OCI-LY3 (cell line): ENCODE measurements around the gene PDILT.

Experiments
- H2AFZ ChIP-seq: fragments of 200-600, 300-600 bp; shearing (Covaris generic); 2 replicates; pipeline ENCODE4 v1.6.0; 2014; ENCODE audit warnings: antibody characterized with exemption, low read depth, low read length
- H3K27ac ChIP-seq: fragments of 200-600, 300-600 bp; sonication (generic); 2 replicates; pipeline ENCODE4 v1.5.1; 2014; ENCODE audit warnings: mild to moderate bottlenecking, low read length, moderate library complexity, mixed read lengths
- H3K27me3 ChIP-seq: fragments of 200-600, 300-600 bp; sonication (generic); 2 replicates; pipeline ENCODE4 v1.6.1; 2014; ENCODE audit warnings: low read depth, low read length, mixed read lengths
- H3K36me3 ChIP-seq: fragments of 200-600, 300-600 bp; sonication (generic); replicated peaks from 2 replicates; pipeline ENCODE3; 2014; ENCODE audit warnings: low read depth, low read length, mixed read lengths
- H3K4me1 ChIP-seq: fragments of 300-600, 200-600 bp; sonication (generic); 2 replicates; pipeline ENCODE4 v1.6.1; 2014; ENCODE audit warnings: low read length, mixed read lengths
- H3K4me2 ChIP-seq: fragments of 200-600, 300-600 bp; sonication (generic); 2 replicates; pipeline ENCODE4 v1.6.1; 2014; ENCODE audit warnings: low read length, mixed read lengths
- H3K4me3 ChIP-seq: fragments of 300-600, 200-600 bp; sonication (generic); 2 replicates; pipeline ENCODE4 v1.5.1; 2014; ENCODE audit warnings: antibody characterized with exemption, mild to moderate bottlenecking, low read length, moderate library complexity
- H3K79me2 ChIP-seq: fragments of 300-600, 200-600 bp; shearing (Covaris generic); 2 replicates; pipeline ENCODE4 v1.6.1; 2014; ENCODE audit warnings: mild to moderate bottlenecking, low read length, mixed read lengths
- H3K9ac ChIP-seq: fragments of 300-600, 200-600 bp; shearing (Covaris generic); 2 replicates; pipeline ENCODE4 v1.6.0; 2014; ENCODE audit warnings: mild to moderate bottlenecking, low read length, moderate library complexity
- H3K9me3 ChIP-seq: fragments of 200-600, 300-600 bp; shearing (Covaris generic); 2 replicates; pipeline ENCODE4 v1.6.1; 2014; ENCODE audit warnings: low read length, mixed read lengths; ENCODE audit not compliant: insufficient read depth
- H4K20me1 ChIP-seq: fragments of 200-600, 300-600 bp; sonication (generic); 2 replicates; pipeline ENCODE4 v1.6.1; 2016; ENCODE audit warnings: low read length, mixed read lengths; ENCODE audit not compliant: insufficient read depth
- EZH2phosphoT487 ChIP-seq: fragments of 200-600 bp; shearing (Covaris generic); IDR thresholded peaks from 2 replicates; pipeline ENCODE4 v1.6.1; 2018; ENCODE audit warnings: antibody characterized with exemption, mixed run types, low read depth
- TF ChIP-seq, protein P1 (sequence below): fragments of 200-600, 300-600 bp; sonication (generic); IDR thresholded peaks from 2 replicates; pipeline ENCODE4 v1.5.1; 2014; ENCODE audit warnings: antibody characterized with exemption, low read length, low read depth

PDILT gene

DNA sequence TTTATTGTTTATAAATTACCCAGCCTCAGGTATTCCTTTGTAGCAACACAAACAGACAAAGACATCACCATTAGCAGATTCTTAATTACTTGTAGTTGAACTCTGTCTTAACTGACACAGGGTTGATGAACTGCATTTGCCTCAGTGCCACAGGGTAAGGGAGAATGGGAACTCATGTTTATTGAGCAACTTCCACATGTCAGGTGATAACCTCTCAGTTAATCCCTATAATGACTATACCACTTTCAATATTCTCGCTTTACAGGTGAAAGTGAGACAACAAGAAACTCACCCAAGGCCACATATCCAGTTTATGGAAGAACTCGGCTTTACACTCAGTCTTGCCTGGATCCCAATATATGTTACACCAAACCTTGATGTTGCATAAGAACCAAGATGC, 8.6 kb downstream of the PDILT start:
- no peaks in the 10 kb centered on the region for H4K20me1 ChIP-seq
- no peak overlapping the region for H2AFZ ChIP-seq
- no peak overlapping the region for H3K27ac ChIP-seq
- no peak overlapping the region for H3K9ac ChIP-seq
- H3K4me1 ChIP-seq = no peaks in the 10 kb centered on the region
- H3K27me3 ChIP-seq = no peaks in the 10 kb centered on the region
- TF ChIP-seq EZH2phosphoT487 = no peak
- TF ChIP-seq, protein P1, sequence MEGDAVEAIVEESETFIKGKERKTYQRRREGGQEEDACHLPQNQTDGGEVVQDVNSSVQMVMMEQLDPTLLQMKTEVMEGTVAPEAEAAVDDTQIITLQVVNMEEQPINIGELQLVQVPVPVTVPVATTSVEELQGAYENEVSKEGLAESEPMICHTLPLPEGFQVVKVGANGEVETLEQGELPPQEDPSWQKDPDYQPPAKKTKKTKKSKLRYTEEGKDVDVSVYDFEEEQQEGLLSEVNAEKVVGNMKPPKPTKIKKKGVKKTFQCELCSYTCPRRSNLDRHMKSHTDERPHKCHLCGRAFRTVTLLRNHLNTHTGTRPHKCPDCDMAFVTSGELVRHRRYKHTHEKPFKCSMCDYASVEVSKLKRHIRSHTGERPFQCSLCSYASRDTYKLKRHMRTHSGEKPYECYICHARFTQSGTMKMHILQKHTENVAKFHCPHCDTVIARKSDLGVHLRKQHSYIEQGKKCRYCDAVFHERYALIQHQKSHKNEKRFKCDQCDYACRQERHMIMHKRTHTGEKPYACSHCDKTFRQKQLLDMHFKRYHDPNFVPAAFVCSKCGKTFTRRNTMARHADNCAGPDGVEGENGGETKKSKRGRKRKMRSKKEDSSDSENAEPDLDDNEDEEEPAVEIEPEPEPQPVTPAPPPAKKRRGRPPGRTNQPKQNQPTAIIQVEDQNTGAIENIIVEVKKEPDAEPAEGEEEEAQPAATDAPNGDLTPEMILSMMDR = no peak
- H3K9me3 ChIP-seq = no peaks in the 10 kb centered on the region
- no peaks in the 10 kb centered on the region for H3K36me3 ChIP-seq
- H3K79me2 ChIP-seq = no peaks in the 10 kb centered on the region
- H3K4me3 ChIP-seq = no peak overlapping the region
- H3K4me2 ChIP-seq = no peak overlapping the region

DNA sequence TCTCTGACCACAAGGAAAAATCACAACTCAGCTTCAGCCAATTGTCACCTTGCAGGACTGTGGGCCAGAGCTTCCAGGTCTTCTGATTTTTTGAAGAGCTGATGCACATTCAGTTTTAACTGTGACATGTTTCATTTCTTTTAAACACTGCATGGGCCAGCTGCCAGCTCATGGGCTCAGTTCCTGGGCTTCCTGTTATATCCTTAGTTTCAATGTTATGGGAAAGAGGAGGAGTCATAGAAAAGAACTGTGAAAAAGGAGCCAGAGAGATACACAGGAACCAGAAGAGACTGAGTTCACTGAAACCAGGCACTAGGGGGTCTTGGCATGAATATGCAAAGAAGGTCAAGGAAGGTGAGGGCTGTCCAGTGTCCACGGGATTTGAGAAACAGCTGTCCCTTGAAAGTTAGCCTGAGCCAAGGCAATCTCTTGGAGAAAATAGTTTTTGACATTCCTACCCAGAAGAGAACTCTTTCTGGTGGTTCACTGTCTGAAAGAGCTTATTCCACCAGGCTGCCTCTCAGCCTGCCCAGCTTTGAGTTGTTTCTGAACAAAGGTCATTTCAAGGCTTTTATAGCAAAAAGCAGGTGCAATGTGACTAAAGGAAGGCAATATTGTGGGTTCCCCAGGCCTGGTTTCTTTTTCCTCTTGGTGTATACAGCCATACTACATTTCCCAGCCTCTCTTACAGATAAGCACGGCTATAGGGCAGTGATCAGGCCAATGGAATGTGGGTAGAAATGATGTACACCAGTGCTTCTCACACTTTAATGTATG, 10.5 kb downstream of the PDILT start:
- H3K79me2 ChIP-seq = no peaks in the 10 kb centered on the region
- no peaks in the 10 kb centered on the region for H3K9me3 ChIP-seq
- no peak overlapping the region for H3K27ac ChIP-seq
- H3K36me3 ChIP-seq = no peaks in the 10 kb centered on the region
- no peak overlapping the region for H2AFZ ChIP-seq
- TF ChIP-seq EZH2phosphoT487 = no peak
- TF ChIP-seq, protein P1 = no peak
- no peak overlapping the region for H3K4me3 ChIP-seq
- H3K9ac ChIP-seq = no peak overlapping the region
- H3K27me3 ChIP-seq = no peaks in the 10 kb centered on the region
- no peaks in the 10 kb centered on the region for H4K20me1 ChIP-seq
- no peak overlapping the region for H3K4me2 ChIP-seq
- no peaks in the 10 kb centered on the region for H3K4me1 ChIP-seq

DNA sequence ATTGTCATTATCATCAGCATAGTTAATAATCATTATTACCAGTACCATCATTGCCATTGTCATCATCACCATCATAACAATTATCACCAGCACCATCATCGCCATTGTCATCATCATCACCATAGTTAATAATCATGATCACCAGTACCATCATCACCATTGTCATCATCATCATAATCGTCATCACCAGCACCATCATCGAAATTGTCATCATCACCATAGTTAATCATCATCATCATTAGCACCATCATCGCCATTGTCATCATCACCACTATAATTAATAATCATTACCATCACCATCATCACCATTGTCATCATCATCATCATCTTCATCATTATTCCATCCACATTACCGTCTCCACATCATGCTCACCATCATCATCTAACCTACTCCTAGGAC, 13.5 kb downstream of the PDILT start:
- Histone ChIP-seq H3K9ac (no peak overlapping the region), H2AFZ (no peak overlapping the region), H3K27ac (no peak overlapping the region), H3K9me3 (no peaks in the 10 kb centered on the region), H3K27me3 (no peaks in the 10 kb centered on the region), H3K36me3 (no peaks in the 10 kb centered on the region), H3K79me2 (no peaks in the 10 kb centered on the region), H4K20me1 (no peaks in the 10 kb centered on the region), H3K4me3 (no peak overlapping the region), H3K4me2 (no peak overlapping the region), H3K4me1 (peaks cover 1% of the 10 kb centered on the region; the same call in 1 of the 2 replicates)
- TF ChIP-seq, protein P1 = no peak
- no peak for TF ChIP-seq EZH2phosphoT487

DNA sequence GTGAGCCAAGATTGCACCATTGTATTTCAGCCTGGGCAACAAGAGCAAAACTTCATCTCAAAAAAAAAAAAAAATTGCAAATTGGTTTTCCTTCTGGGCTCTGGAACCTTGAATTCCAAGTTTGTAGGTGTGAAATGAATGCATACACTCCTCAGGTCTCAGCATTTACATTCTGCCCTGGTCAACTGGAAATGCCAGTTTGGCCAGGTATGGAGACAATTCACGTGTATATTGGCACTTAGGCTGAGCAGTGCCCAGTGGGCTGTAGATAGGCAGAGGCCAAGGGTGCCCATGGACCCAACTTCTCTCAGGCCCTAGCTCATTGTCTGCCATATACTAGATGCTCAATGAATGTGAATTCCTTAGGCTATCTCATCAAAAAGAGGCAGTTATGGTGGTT, 15.7 kb downstream of the PDILT start:
- Histone ChIP-seq H3K9ac (no peak overlapping the region), H3K36me3 (no peaks in the 10 kb centered on the region), H3K4me1 (peaks cover 4% of the 10 kb centered on the region; the same call in 1 of the 2 replicates), H3K4me3 (no peak overlapping the region), H3K79me2 (no peaks in the 10 kb centered on the region), H3K27ac (no peak overlapping the region), H3K27me3 (0 out of 2 replicates have a peak, but pooled peaks cover 8% of the 10 kb centered on the region), H3K9me3 (no peaks in the 10 kb centered on the region), H3K4me2 (no peak overlapping the region), H4K20me1 (no peaks in the 10 kb centered on the region), H2AFZ (no peak overlapping the region)
- TF ChIP-seq EZH2phosphoT487 = no peak
- TF ChIP-seq, protein P1 = no peak
